ENCODE data around the gene NUDT5.
"Not testable (repeated sequence)": the region's sequence is repeated elsewhere in the genome, so short reads cannot be mapped to it uniquely, and the experiment has no call there.

The NUDT5 gene

DNA sequence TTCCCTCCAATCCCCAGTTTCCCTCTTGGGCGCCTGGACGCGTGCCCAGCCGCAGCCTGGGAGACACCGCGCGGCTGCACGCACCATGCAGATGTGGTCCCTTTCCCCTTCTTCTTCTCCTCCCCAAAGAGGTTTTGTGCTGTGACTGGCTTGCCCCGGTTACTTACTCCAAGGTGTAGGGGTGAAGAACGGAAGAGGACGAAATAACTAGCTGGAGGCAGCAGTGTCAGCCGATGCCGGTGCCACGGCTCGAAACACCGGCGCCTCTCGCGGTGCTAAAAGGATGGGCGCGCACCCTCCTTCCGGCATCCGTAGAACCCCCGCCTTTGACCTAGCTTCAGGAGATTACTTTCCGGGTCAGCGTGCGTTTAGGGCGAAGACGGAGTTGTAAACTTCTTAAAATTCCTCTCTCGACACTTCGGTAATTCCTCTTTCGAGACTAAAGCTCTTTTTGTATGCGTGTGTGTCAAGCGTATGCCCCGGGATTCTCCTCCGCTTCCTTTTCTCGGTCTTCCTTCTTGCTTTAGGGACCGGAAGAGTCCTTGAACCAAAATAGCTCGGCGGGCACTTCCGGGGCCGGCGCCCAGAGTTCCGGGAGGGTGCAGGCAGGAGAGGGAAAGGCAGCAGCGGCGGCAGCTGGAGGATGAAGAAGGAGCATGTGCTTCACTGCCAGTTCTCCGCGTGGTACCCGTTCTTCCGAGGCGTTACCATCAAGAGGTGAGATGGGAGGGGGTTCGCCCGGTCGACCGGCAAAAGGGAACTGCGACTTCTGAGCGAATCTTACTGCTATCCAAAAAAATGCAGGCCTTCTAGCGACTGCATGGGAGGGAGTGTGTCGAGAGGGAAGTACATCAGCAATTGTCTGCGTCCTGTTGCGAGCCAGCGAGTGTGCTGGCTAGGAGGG is at the start of gene NUDT5, which contains the start of gene CDC123:
TSS of gene NUDT5 (minus strand) at position 289 of the 904 bp plus-strand sequence. CDS start 9,600 bp downstream, outside the sequence.
TSS of gene CDC123 (plus strand) at position 586 of the 904 bp plus-strand sequence. CDS start at position 644, 58 bp downstream.
- Mint-ChIP-seq H3K36me3 (ENCODE audit: low read depth) (peaks cover 36% of the 10 kb centered on the region), H3K9me3 (no peaks in the 10 kb centered on the region), H3K27ac (peak within 1 kb of the TSS; percentile 97), H3K4me1 (ENCODE audit: low read depth) (peaks cover 44% of the 10 kb centered on the region), H3K27me3 (ENCODE audit: low read depth) (no peaks in the 10 kb centered on the region), H3K4me3 (peak within 1 kb of the TSS; percentile 95)

GRCh38 chr10:12243864-12244620 is 48.4 kb upstream of the NUDT5 start:
- peaks cover 41% of the 10 kb centered on the region for H3K36me3 Mint-ChIP-seq (ENCODE audit: low read depth)
- H3K4me1 Mint-ChIP-seq (ENCODE audit: low read depth), result peaks cover 29% of the 10 kb centered on the region
- no peaks in the 10 kb centered on the region for H3K27me3 Mint-ChIP-seq (ENCODE audit: low read depth)
- no peak overlapping the region for H3K4me3 Mint-ChIP-seq
- no peaks in the 10 kb centered on the region for H3K9me3 Mint-ChIP-seq
- no peak overlapping the region for H3K27ac Mint-ChIP-seq

DNA sequence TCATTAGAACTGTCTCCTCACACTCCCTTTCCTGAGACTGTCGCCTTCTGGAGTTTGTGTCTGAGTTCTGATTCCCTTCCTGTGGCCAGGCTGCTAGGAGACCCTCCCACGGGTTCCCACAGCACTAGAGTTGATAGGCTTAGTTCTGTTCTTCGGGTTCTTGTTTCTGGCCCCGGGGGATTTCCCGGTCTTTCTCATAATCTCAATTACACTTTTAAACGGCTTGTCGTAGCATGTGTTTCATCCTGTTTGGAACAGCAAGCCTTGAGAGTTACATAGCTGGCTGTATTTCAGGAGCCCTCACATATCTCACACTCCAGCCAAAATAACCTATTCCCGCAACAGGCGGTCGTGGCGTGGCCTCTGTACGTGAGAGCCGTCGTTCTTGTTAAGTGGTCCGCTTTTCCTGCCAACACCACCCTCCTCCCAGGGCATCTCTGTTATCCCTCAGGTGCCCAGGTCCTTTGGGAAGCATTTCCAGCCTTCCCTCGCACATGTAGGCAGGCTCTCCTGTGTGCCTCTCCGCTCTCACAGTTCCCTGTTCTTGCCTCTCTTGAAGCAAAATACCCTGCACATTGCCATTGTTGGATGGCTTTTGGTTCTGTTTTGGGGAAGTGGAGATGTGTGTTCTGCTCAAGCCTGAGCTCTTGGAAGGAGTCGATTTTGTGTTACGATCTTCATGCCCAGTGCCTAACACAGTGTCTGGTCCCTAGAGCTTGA is 46.3 kb upstream of the NUDT5 start:
- Mint-ChIP-seq H3K36me3 (ENCODE audit: low read depth) (peaks cover 48% of the 10 kb centered on the region), H3K9me3 (no peaks in the 10 kb centered on the region), H3K4me1 (ENCODE audit: low read depth) (peaks cover 27% of the 10 kb centered on the region), H3K27ac (peak overlapping the region; percentile 80), H3K4me3 (peak overlapping the region; percentile 28), H3K27me3 (ENCODE audit: low read depth) (no peaks in the 10 kb centered on the region)

DNA sequence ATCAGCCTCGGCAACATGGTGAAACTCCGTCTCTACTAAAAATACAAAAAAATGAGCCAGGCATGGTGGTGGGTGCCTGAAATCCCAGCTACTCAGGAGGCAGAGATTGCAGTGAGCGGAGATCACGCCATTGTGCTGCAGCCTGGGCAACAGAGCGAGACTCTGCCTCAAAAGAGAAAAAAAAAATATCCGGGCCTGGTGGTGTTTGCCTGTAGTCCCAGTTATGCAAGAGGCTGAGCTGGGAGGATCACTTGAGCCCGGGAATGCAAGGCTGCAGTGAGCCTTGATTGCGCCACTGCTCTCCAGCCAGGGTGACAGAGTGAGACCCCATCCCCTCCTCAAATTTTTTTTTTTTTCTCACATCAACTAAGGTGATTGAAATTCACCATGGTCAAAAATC is 43.1 kb upstream of the NUDT5 start:
- H3K4me3 Mint-ChIP-seq, result no peak overlapping the region
- H3K27ac Mint-ChIP-seq, result no peak overlapping the region
- no peaks in the 10 kb centered on the region for H3K9me3 Mint-ChIP-seq
- H3K36me3 Mint-ChIP-seq (ENCODE audit: low read depth), result peaks cover 52% of the 10 kb centered on the region
- peaks cover 24% of the 10 kb centered on the region for H3K4me1 Mint-ChIP-seq (ENCODE audit: low read depth)
- no peaks in the 10 kb centered on the region for H3K27me3 Mint-ChIP-seq (ENCODE audit: low read depth)

GRCh38 chr10:12237265-12238220 is 41.9 kb upstream of the NUDT5 start:
- Mint-ChIP-seq H3K4me1 (ENCODE audit: low read depth) (peaks cover 22% of the 10 kb centered on the region), H3K9me3 (no peaks in the 10 kb centered on the region), H3K27me3 (ENCODE audit: low read depth) (no peaks in the 10 kb centered on the region), H3K4me3 (no peak overlapping the region), H3K36me3 (ENCODE audit: low read depth) (peaks cover 55% of the 10 kb centered on the region), H3K27ac (no peak overlapping the region)

- no peak overlapping the region for H3K4me3 Mint-ChIP-seq
- peaks cover 49% of the 10 kb centered on the region for H3K36me3 Mint-ChIP-seq (ENCODE audit: low read depth)
These were observed 40.1 kb upstream of the NUDT5 start for GRCh38 chr10:12235796-12236195.

DNA sequence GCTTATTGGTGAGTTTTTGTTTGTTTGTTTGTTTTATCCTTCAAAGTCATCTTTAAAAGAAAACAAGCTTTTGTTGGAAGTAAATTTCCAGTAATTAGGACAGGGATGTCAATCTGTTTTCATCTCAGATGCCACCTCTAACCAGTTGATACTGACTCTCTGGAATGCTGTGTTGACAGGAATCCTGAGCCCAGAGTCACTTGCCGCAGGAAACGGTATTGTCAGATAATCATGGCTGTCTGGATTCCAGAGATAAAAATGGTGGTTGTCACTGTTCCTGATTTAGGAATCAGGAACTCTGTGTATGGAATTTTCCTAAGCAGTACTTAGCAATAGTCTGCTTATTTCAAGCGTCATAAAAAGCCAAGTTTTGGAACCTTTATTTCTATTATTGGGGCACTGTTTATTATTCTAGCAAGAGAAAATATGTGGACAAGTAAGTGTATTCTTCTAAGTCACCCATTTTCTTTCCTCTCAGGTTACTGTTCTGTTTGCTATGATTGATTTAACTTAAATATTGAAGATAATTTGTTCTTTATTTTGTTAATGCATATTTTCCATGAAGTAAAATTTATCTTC is 39.5 kb upstream of the NUDT5 start:
- Mint-ChIP-seq H3K9me3 (no peaks in the 10 kb centered on the region), H3K27ac (no peak overlapping the region)

More at GRCh38 chr10:12235796-12236195, 40.1 kb upstream of the NUDT5 start:
- Mint-ChIP-seq H3K27ac (no peak overlapping the region), H3K27me3 (ENCODE audit: low read depth) (no peaks in the 10 kb centered on the region), H3K4me1 (ENCODE audit: low read depth) (peaks cover 6% of the 10 kb centered on the region), H3K9me3 (no peaks in the 10 kb centered on the region)

GRCh38 chr10:12234687-12235086 is 39.0 kb upstream of the NUDT5 start:
- H3K27me3 Mint-ChIP-seq (ENCODE audit: low read depth); H3K4me1 Mint-ChIP-seq (ENCODE audit: low read depth); H3K9me3 Mint-ChIP-seq; H3K4me3 Mint-ChIP-seq; H3K27ac Mint-ChIP-seq: not testable (repeated sequence)
- H3K36me3 Mint-ChIP-seq (ENCODE audit: low read depth), result peaks cover 46% of the 10 kb centered on the region

More for the DNA sequence above, 39.5 kb upstream of the NUDT5 start:
- Mint-ChIP-seq H3K4me1 (ENCODE audit: low read depth) (peaks cover 1% of the 10 kb centered on the region), H3K4me3 (no peak overlapping the region), H3K27me3 (ENCODE audit: low read depth) (no peaks in the 10 kb centered on the region), H3K36me3 (ENCODE audit: low read depth) (peaks cover 45% of the 10 kb centered on the region)

- Mint-ChIP-seq H3K36me3 (ENCODE audit: low read depth) (peaks cover 36% of the 10 kb centered on the region), H3K27ac (no peak overlapping the region), H3K9me3 (no peaks in the 10 kb centered on the region), H3K4me3 (no peak overlapping the region), H3K4me1 (ENCODE audit: low read depth) (no peaks in the 10 kb centered on the region), H3K27me3 (ENCODE audit: low read depth) (no peaks in the 10 kb centered on the region)
These were observed 33.2 kb upstream of the NUDT5 start for GRCh38 chr10:12228851-12229250.

- not testable (repeated sequence) for H3K27me3 Mint-ChIP-seq (ENCODE audit: low read depth); H3K27ac Mint-ChIP-seq; H3K4me3 Mint-ChIP-seq; H3K9me3 Mint-ChIP-seq; H3K4me1 Mint-ChIP-seq (ENCODE audit: low read depth)
- H3K36me3 Mint-ChIP-seq (ENCODE audit: low read depth), result peaks cover 39% of the 10 kb centered on the region
These were observed 30.7 kb upstream of the NUDT5 start for GRCh38 chr10:12226438-12226837.

DNA sequence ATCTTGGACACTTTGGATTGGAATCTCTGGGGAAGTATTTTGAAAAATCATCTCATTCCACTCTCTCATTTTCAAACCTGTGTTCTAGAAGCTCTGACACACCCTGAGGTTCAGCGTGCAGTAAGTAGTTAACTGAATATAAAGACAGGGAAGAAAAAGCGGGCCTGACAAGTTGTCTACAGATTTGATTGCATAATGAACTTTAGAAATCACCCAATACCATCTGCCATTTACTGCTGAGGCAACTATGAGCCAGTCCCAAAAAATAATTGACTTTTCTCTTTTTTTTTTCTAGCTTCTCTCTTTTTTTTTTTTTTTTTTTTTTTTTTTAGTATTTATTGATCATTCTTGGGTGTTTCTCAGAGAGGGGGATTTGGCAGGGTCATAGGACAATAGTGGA is 29.8 kb upstream of the NUDT5 start:
- Mint-ChIP-seq H3K27me3 (ENCODE audit: low read depth) (no peaks in the 10 kb centered on the region), H3K27ac (no peak overlapping the region), H3K36me3 (ENCODE audit: low read depth) (peaks cover 37% of the 10 kb centered on the region), H3K4me3 (no peak overlapping the region), H3K4me1 (ENCODE audit: low read depth) (peaks cover 3% of the 10 kb centered on the region), H3K9me3 (no peaks in the 10 kb centered on the region)

DNA sequence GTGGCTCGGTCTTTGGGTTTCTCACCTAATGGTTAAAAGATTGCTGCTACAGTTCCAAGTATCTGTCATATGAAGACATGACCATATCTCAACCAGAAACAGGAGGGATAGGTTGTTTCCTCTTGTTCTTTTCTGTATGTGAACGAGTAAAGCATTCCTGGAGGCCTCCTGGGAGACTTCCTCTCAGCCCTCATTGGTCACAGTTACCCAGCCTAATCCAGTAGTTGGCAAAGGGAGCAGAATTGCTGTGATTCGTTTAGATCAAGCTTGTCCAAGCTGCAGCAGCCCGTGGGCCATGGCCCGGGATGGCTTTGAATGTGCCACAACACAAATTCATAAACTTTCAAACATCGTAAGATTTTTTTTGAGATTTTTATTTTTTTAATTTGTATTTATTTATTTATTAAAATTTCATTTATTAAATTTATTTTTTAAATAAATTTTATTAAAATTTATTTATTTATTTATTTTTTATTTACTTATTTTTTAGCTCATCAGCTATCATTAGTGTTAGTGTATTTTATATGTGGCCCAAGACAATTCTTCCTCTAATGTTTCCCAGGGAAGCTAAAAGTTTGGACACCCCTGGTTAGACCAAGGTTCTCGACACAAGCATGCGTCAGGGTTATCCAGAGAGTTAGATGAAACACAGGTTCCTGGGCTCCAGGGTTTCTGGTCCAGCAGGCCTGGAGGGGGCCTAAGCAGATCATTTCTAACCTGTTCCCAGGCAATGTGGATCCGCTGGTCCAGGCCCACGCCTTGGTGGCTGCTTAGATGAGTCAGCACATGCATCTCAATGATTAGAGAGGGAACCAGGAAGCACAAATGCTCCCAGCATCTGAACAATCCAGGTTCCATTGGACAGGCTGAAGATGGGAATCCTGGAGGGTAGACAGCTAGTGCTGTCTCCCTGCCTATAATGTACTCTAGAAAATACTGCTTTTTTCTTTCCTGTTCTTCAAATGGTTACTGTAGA is 25.9 kb upstream of the NUDT5 start:
- H3K4me3 Mint-ChIP-seq, result no peak overlapping the region
- peaks cover 7% of the 10 kb centered on the region for H3K4me1 Mint-ChIP-seq (ENCODE audit: low read depth)
- peaks cover 49% of the 10 kb centered on the region for H3K36me3 Mint-ChIP-seq (ENCODE audit: low read depth)
- no peaks in the 10 kb centered on the region for H3K27me3 Mint-ChIP-seq (ENCODE audit: low read depth)
- no peak overlapping the region for H3K27ac Mint-ChIP-seq
- no peaks in the 10 kb centered on the region for H3K9me3 Mint-ChIP-seq

Data from T-helper 1 cell treated with Interleukin-12 subunit alpha and Interleukin-12 subunit beta and Interleukin-4 antibody, amounts not matched to agents 30 μg/mL and 1 μg/mL, for 36 hours (primary cell).